Spleen (tissue), 11 donors: ENCODE results near the gene RNASE13. TPM values are rescaled to one million over a fixed set of nuclear protein-coding genes. Genes with fewer than 3 reads are reported as not detected.
A peak's percentile ranks its signal among the peaks of the same experiment; 100 is the strongest.

ENCODE experiments used
- DNase-seq: peaks from one replicate; pipeline ENCODE4 v3.0.0-alpha.2; 2020
- H3K27ac ChIP-seq, 8 donors: fragments of 200-600 bp; sonication (generic) in 7 of 8; 1 replicate in 4 of 8; 2 replicates in 4 of 8; pipeline versions ENCODE4 v1.5.0 to v1.8.0; 2016 to 2021; ENCODE audit warnings: inconsistent platforms in 4 of 8, mild to moderate bottlenecking in 4 of 8, moderate library complexity in 1 of 8
- H3K27me3 ChIP-seq, 7 donors: fragments of 200-600 bp; sonication (generic) in 6 of 7; replicated peaks in 1 of 7; 1 replicate in 4 of 7; 2 replicates in 3 of 7; pipeline versions ENCODE4 v1.5.0 to v1.8.0; 2016 to 2021; ENCODE audit warnings: inconsistent platforms in 3 of 7, mild to moderate bottlenecking in 1 of 7
- H3K36me3 ChIP-seq, 6 donors: fragments of 200-600 bp; sonication (generic) in 5 of 6; 1 replicate in 4 of 6; 2 replicates in 2 of 6; pipeline versions ENCODE4 v1.5.0 to v1.8.0; 2016 to 2021; ENCODE audit warnings: inconsistent platforms in 2 of 6
- H3K4me1 ChIP-seq, 6 donors: fragments of 200-600 bp; sonication (generic) in 5 of 6; 1 replicate in 3 of 6; 2 replicates in 3 of 6; pipeline versions ENCODE4 v1.5.0 to v1.8.0; 2016 to 2021; ENCODE audit warnings: inconsistent platforms in 3 of 6
- H3K4me3 ChIP-seq, 8 donors: fragments of 200-600 bp; sonication (generic) in 7 of 8; 1 replicate in 4 of 8; 2 replicates in 4 of 8; pipeline versions ENCODE4 v1.5.0 to v1.8.0; 2016 to 2021; ENCODE audit warnings: inconsistent platforms in 4 of 8, mild to moderate bottlenecking in 4 of 8, moderate library complexity in 2 of 8
- H3K9me3 ChIP-seq, 8 donors: fragments of 200-600 bp; sonication (generic) in 7 of 8; 1 replicate in 4 of 8; 2 replicates in 4 of 8; pipeline versions ENCODE4 v1.5.0 to v1.8.0; 2016 to 2021; ENCODE audit warnings: inconsistent platforms in 4 of 8
- CTCF ChIP-seq, 11 experiments: fragments of 200-600 bp in 7 of 11; fragments of 450-650 bp in 4 of 11; sonication (generic) in 4 of 11; IDR thresholded peaks in 8 of 11; conservative IDR thresholded peaks in 3 of 11; 1 replicate in 7 of 11; 2 replicates in 4 of 11; pipeline versions ENCODE4 v1.4.0 to v1.8.0; 2016 to 2021; ENCODE audit warnings: antibody characterized with exemption in 11 of 11, inconsistent platforms in 4 of 11, mild to moderate bottlenecking in 1 of 11
- POLR2A ChIP-seq, 3 donors: fragments of 450-650 bp; IDR thresholded peaks; one replicate each; pipeline ENCODE4 v1.5.1; 2017; ENCODE audit warnings: antibody characterized with exemption in 3 of 3, mild to moderate bottlenecking in 1 of 3
- POLR2AphosphoS5 ChIP-seq, 3 donors: sonication (generic); formaldehyde crosslinking; IDR thresholded peaks; one replicate each; pipeline ENCODE4 v1.5.1; 2017; ENCODE audit warnings: antibody characterized with exemption in 3 of 3
- WGBS, 5 donors: extraction: QIAGEN DNeasy Blood & Tissue Kit in 3 of 5; methylation state at CpG; one replicate each; pipeline versions ENCODE4 v1.1.5 to v1.1.7; 2013 to 2018; 5-methylcytosine and 5-hydroxymethylcytosine counted together
- intact Hi-C: fragments of 100-400 bp; cut with DNase I; formaldehyde crosslinking; loops from one replicate; pipeline ENCODE4 v1.15.0; 2023; ENCODE audit warnings: low total_unique reads
- polyA plus RNA-seq, 3 donors: library from polyadenylated mRNA; stranded (reverse); fragments of 200-250 nt; gene quantifications; one replicate each; pipeline ENCODE4 v1.2.1, GENCODE V29; 2013
- total RNA-seq, 7 donors: library from RNA; depleted of rRNA in 3 of 7; stranded (reverse); fragments of >200 nt in 3 of 7; fragmentation: NEBNext Ultra II Directional in 4 of 7; extraction: Animal tissue kit (Norgen Biotek cat#: 25700) in 4 of 7; gene quantifications; one replicate each; pipeline versions ENCODE4 v1.1.0 to v1.2.1, GENCODE V29; 2016 to 2021
- donor health status: healthy with polysubstance abuse.
- donor health status: DM: no; HTN: no; CAD: no; lungs with moderate emphysema.
- donor health status: DM: no; HTN: no; CAD: no.
- donor health status: Bipolar disorder and iron deficiency.
- donor health status: healthy.
- donor health status: DM: no; HTN: no; CAD: no.
- donor health status: DM: yes; HTN: yes; CAD: no.

The RNASE13 gene
- total and polyA plus RNA-seq, 10 donors, result 0.30 TPM; not detected in 9

DNA sequence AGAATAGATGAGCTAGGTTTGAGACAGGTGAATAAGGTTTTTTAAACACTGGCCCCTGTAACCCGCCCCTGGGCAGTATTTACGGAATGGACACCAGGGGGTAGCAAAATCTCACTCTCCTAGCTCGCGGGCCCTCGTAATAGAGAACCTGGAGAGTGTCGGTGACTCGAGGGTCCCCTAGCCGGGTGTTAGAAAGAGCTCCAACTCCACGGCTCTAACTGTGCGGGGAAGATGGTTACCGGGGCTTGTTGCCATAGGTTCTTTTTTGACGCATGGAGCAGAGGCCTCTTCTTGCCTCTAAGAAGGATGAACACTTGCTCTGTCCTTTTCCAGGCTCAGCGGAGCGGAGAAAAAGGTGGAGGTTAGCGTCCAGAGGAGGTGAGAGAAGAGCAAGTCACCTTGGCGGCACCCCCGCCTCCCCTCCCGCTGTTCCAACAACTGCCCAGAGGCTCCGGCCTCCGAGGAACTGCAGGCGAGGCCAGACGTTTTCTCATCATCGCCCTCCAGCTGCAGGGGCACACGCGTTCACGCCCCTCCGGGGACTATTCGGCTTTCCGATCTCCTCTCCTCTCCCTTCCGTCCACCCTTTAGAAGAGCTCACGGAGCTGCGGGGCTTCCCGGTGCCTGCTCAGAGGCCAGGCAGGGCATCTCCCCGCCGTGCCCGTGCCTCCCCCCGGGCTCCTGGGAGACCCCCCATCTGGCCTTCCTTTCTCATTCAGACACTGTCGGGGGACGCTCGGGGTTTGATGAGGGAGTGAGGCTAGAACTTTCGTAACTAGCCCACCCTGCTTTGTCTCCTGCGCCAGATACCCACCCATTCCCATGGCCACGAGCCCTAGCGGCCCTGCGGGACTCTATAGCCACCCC is 34.1 kb upstream of the RNASE13 start:
- H3K4me3 ChIP-seq, result peak overlapping the region; percentile 47 to 84 (median 66)
- WGBS, 5 donors, result 2 to 5% (median 3%) methylated on average over 41 to 45 of the region's 45 CpGs
- intact Hi-C loops, result no loop called here
- DNase-seq, result peak; percentile 86
- no peaks in the 10 kb centered on the region for H3K9me3 ChIP-seq
- peak overlapping the region; percentile 74 to 94 (median 90) for H3K27ac ChIP-seq
- peaks cover 0 to 69% (median 17%) of the 10 kb centered on the region in 7 donors for H3K27me3 ChIP-seq
- peak; percentile 49 to 82 (median 70) for TF ChIP-seq CTCF (IDR thresholded peaks at IDR 0.05 in 8 of 11, conservative IDR thresholded peaks at IDR 0.05 in 3 of 11)
- no peak for TF ChIP-seq POLR2A (IDR thresholded peaks at IDR 0.05)
- peak in 2 of 3 donors; percentile 13 to 15 for TF ChIP-seq POLR2AphosphoS5 (IDR thresholded peaks at IDR 0.05)
- peaks cover 31 to 56% (median 49%) of the 10 kb centered on the region in 6 donors for H3K4me1 ChIP-seq
- peaks cover 0 to 12% (median 0%) of the 10 kb centered on the region in 6 donors for H3K36me3 ChIP-seq

- H3K9me3 ChIP-seq, result no peaks in the 10 kb centered on the region
- peaks cover 0 to 62% (median 17%) of the 10 kb centered on the region in 7 donors for H3K27me3 ChIP-seq
- H3K4me3 ChIP-seq, result no peak overlapping the region
- intact Hi-C loops, result no loop called here
- no peak overlapping the region for H3K27ac ChIP-seq
- peaks cover 25 to 48% (median 39%) of the 10 kb centered on the region in 6 donors for H3K4me1 ChIP-seq
- TF ChIP-seq CTCF (IDR thresholded peaks at IDR 0.05 in 8 of 11, conservative IDR thresholded peaks at IDR 0.05 in 3 of 11) (peak in 1 of 11 experiments; percentile 9), POLR2A (IDR thresholded peaks at IDR 0.05) (no peak)
- DNase-seq, result no peak
- no peaks in the 10 kb centered on the region for H3K36me3 ChIP-seq
- 60 to 84% (median 75%) methylated on average over 7 of the region's 7 CpGs for WGBS, 5 donors
Observed at GRCh38 chr14:21066882-21067502, 32.4 kb upstream of the RNASE13 start.

- Histone ChIP-seq H3K4me1 (peaks cover 2 to 18% (median 8%) of the 10 kb centered on the region in 6 donors), H3K27ac (peak overlapping the region in 1 of 8 donors; percentile 74), H3K4me3 (no peak overlapping the region), H3K9me3 (no peaks in the 10 kb centered on the region), H3K36me3 (no peaks in the 10 kb centered on the region), H3K27me3 (peaks cover 0 to 27% (median 0%) of the 10 kb centered on the region in 7 donors)
- DNase-seq, result no peak
- WGBS, 5 donors, result 73 to 84% (median 78%) methylated on average over 3 of the region's 3 CpGs
- intact Hi-C loops, result no loop called here
- TF ChIP-seq POLR2A (IDR thresholded peaks at IDR 0.05) (no peak), POLR2AphosphoS5 (IDR thresholded peaks at IDR 0.05) (no peak), CTCF (IDR thresholded peaks at IDR 0.05 in 8 of 11, conservative IDR thresholded peaks at IDR 0.05 in 3 of 11) (no peak)
Observed at GRCh38 chr14:21063479-21063878, 28.9 kb upstream of the RNASE13 start.

DNA sequence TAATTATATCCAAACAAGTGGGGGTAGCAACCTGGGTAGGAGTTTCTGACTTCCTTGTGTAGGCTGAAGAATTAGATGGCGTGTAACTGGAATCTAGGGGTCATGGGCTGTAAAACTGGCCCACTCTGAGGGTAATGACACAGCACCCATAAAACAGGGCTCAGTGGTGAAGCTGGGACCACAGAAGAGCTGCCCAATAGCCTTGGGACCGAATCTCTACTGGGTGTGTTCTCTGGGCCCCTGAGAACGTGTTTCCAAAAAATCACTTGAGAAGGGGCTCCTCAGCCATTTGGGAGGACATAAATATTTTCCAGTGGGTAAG is 26.7 kb upstream of the RNASE13 start:
- H3K4me3 ChIP-seq, result no peak overlapping the region
- intact Hi-C loops, result no loop called here
- H3K27me3 ChIP-seq, result peaks cover 0 to 14% (median 0%) of the 10 kb centered on the region in 7 donors
- H3K27ac ChIP-seq, result no peak overlapping the region
- H3K36me3 ChIP-seq, result no peaks in the 10 kb centered on the region
- no peak for DNase-seq
- no peaks in the 10 kb centered on the region for H3K9me3 ChIP-seq
- peaks cover 0 to 33% (median 19%) of the 10 kb centered on the region in 6 donors for H3K4me1 ChIP-seq
- WGBS, 5 donors, result 79 to 94% (median 81%) methylated on average over 3 of the region's 3 CpGs
- no peak for TF ChIP-seq CTCF (IDR thresholded peaks at IDR 0.05 in 8 of 11, conservative IDR thresholded peaks at IDR 0.05 in 3 of 11)
- TF ChIP-seq POLR2A (IDR thresholded peaks at IDR 0.05), result no peak
- no peak for TF ChIP-seq POLR2AphosphoS5 (IDR thresholded peaks at IDR 0.05)
